ENCODE measurements around the gene RAF1. TPM values are rescaled to one million over a fixed set of nuclear protein-coding genes. Genes with fewer than 3 reads are reported as not detected.

RAF1 gene
- total RNA-seq, 2 donors from 2014 or later: 95.4 to 116 TPM

DNA sequence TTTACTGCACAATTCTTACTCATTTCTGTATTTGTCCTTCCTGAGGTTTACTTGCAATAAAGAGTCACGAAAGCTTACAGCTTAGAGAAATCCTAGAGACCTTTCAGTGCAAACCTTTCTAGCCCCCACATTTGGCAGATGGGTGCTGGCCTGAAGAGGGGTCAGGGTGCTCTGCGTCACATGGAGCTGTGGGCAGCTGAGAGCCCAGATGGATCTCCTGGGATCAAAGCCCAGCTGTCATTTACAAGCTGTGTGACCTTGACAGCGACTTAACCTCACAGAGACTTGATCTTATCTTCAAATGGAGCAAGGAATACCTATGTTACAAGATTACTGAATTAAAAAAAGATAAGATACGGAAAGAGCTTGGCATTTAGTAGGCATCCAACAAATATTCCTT is 24.0 kb upstream of the RAF1 start:
- DNase-seq: no peak
- H3K36me3 ChIP-seq (ENCODE audit: control insufficient read depth, insufficient read depth, low read length): no peaks in the 10 kb centered on the region
- TF ChIP-seq, protein P1, sequence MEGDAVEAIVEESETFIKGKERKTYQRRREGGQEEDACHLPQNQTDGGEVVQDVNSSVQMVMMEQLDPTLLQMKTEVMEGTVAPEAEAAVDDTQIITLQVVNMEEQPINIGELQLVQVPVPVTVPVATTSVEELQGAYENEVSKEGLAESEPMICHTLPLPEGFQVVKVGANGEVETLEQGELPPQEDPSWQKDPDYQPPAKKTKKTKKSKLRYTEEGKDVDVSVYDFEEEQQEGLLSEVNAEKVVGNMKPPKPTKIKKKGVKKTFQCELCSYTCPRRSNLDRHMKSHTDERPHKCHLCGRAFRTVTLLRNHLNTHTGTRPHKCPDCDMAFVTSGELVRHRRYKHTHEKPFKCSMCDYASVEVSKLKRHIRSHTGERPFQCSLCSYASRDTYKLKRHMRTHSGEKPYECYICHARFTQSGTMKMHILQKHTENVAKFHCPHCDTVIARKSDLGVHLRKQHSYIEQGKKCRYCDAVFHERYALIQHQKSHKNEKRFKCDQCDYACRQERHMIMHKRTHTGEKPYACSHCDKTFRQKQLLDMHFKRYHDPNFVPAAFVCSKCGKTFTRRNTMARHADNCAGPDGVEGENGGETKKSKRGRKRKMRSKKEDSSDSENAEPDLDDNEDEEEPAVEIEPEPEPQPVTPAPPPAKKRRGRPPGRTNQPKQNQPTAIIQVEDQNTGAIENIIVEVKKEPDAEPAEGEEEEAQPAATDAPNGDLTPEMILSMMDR (conservative IDR thresholded peaks at IDR 0.05): no peak
- Mint-ChIP-seq H3K9me3 (no peaks in the 10 kb centered on the region), H3K36me3 (ENCODE audit: low read depth) (no peaks in the 10 kb centered on the region), H3K27ac (no peak overlapping the region), H3K27me3 (ENCODE audit: insufficient read depth) (peaks cover 6% of the 10 kb centered on the region), H3K4me3 (no peak overlapping the region), H3K4me1 (no peaks in the 10 kb centered on the region)
- H3K9me3 ChIP-seq (ENCODE audit: control insufficient read depth, low read length): no peaks in the 10 kb centered on the region
- no peak overlapping the region for H3K9ac ChIP-seq (ENCODE audit: extremely low read depth, low read length, poor library complexity, severe bottlenecking)
- no peaks in the 10 kb centered on the region for H3K27me3 ChIP-seq (ENCODE audit: control insufficient read depth, insufficient read depth, low read length, poor library complexity, severe bottlenecking)
- H3K27ac ChIP-seq (ENCODE audit: low read depth, low read length): no peak overlapping the region
- no peak overlapping the region for H3K4me3 ChIP-seq (ENCODE audit: low read length)
- peaks cover 2% of the 10 kb centered on the region for H3K4me1 ChIP-seq (ENCODE audit: control insufficient read depth, insufficient read depth, low read length)
- WGBS, 2 experiments (ENCODE audit: insufficient coverage in 1 of 2, insufficient read length in 1 of 2): 73 to 89% methylated on average over 3 to 4 of the region's 4 CpGs

DNA sequence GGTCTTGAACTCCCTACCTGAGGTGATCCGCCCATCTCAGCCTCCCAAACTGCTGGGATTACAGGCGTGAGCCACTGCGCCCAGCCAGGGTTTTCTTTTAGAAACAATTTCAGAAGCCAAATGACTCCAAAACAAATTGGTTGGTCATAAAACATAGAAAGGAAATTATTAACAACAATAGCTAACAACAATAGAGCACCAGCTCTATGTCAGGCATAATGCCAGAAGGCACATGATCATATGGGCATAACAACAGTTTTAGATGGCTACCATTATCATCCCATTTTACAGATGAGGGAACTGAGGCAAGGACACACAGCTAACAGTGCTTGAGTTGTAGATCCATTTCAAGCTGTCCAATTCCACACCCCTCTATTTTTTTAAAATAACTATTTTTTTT is 22.2 kb upstream of the RAF1 start:
- H3K9ac ChIP-seq (ENCODE audit: extremely low read depth, low read length, poor library complexity, severe bottlenecking): no peak overlapping the region
- DNase-seq: no peak
- H3K9me3 Mint-ChIP-seq: no peaks in the 10 kb centered on the region
- no peaks in the 10 kb centered on the region for H3K9me3 ChIP-seq (ENCODE audit: control insufficient read depth, low read length)
- no peak overlapping the region for H3K27ac Mint-ChIP-seq
- WGBS, 2 experiments (ENCODE audit: insufficient coverage in 1 of 2, insufficient read length in 1 of 2): 88 to 93% methylated on average over 3 of the region's 3 CpGs
- no peaks in the 10 kb centered on the region for H3K36me3 Mint-ChIP-seq (ENCODE audit: low read depth)
- TF ChIP-seq, protein P1 (conservative IDR thresholded peaks at IDR 0.05): no peak
- H3K36me3 ChIP-seq (ENCODE audit: control insufficient read depth, insufficient read depth, low read length): no peaks in the 10 kb centered on the region
- no peaks in the 10 kb centered on the region for H3K27me3 ChIP-seq (ENCODE audit: control insufficient read depth, insufficient read depth, low read length, poor library complexity, severe bottlenecking)
- no peak overlapping the region for H3K4me3 ChIP-seq (ENCODE audit: low read length)
- H3K4me1 ChIP-seq (ENCODE audit: control insufficient read depth, insufficient read depth, low read length): peaks cover 2% of the 10 kb centered on the region
- peaks cover 6% of the 10 kb centered on the region for H3K27me3 Mint-ChIP-seq (ENCODE audit: insufficient read depth)
- no peaks in the 10 kb centered on the region for H3K4me1 Mint-ChIP-seq
- H3K4me3 Mint-ChIP-seq: no peak overlapping the region
- H3K27ac ChIP-seq (ENCODE audit: low read depth, low read length): no peak overlapping the region

DNA sequence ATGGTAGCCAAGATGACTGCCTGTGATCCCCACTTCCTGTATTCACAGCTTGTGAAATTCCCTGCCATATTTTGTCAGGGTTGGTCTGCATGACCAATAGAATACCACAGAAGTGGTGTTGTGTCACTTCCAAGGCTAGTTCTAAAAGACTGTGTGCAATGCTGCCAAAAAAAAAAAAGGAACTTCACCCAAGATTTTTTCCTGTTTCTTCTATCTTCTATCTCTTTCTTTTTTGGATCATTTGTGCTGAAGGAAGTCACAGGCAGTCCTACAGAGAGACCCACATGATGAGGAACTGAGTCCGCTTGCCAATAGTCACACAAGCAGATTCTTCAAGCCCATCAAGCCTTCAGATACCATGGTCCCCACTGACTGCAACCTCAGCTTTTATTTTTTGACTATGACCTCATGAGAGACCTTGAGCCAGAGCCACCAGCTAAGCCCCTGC is 18.1 kb upstream of the RAF1 start:
- Mint-ChIP-seq H3K27ac (no peak overlapping the region), H3K27me3 (ENCODE audit: insufficient read depth) (no peaks in the 10 kb centered on the region), H3K4me3 (no peak overlapping the region), H3K36me3 (ENCODE audit: low read depth) (no peaks in the 10 kb centered on the region), H3K9me3 (no peaks in the 10 kb centered on the region), H3K4me1 (peaks cover 5% of the 10 kb centered on the region)
- Histone ChIP-seq H3K9ac (ENCODE audit: extremely low read depth, low read length, poor library complexity, severe bottlenecking) (no peak overlapping the region), H3K27ac (ENCODE audit: low read depth, low read length) (no peak overlapping the region), H3K4me3 (ENCODE audit: low read length) (no peak overlapping the region), H3K27me3 (ENCODE audit: control insufficient read depth, insufficient read depth, low read length, poor library complexity, severe bottlenecking) (no peaks in the 10 kb centered on the region), H3K36me3 (ENCODE audit: control insufficient read depth, insufficient read depth, low read length) (no peaks in the 10 kb centered on the region), H3K9me3 (ENCODE audit: control insufficient read depth, low read length) (no peaks in the 10 kb centered on the region), H3K4me1 (ENCODE audit: control insufficient read depth, insufficient read depth, low read length) (peaks cover 3% of the 10 kb centered on the region)
- TF ChIP-seq, protein P1 (conservative IDR thresholded peaks at IDR 0.05): no peak
- no peak for DNase-seq
- 83 to 96% methylated on average over 1 of the region's 1 CpG for WGBS, 2 experiments (ENCODE audit: insufficient coverage in 1 of 2, insufficient read length in 1 of 2)

Data from endodermal cell (in vitro differentiated cells).